Neural progenitor cell (in vitro differentiated cells): ENCODE data around the gene POU6F2. TPM values are rescaled to one million over a fixed set of nuclear protein-coding genes. Genes with fewer than 3 reads are reported as not detected.
A peak's percentile ranks its signal among the peaks of the same experiment; 100 is the strongest.

ENCODE experiments used
- DNase-seq: peaks from one replicate; pipeline ENCODE4 v3.0.0-alpha.2; 2016; ENCODE audit warnings: low spot score
- H2AFZ ChIP-seq: fragments of 200-600 bp; sonication (generic); replicated peaks from 2 replicates; pipeline ENCODE4 v1.6.1; 2016; ENCODE audit warnings: antibody characterized with exemption
- H3F3A ChIP-seq: fragments of 200-600 bp; sonication (generic); 2 replicates; pipeline ENCODE4 v1.6.1; 2016; ENCODE audit warnings: antibody characterized with exemption, low read depth
- H3K27ac ChIP-seq: fragments of 200-600 bp; sonication (generic); 2 replicates; pipeline ENCODE4 v1.5.1; 2016; ENCODE audit warnings: mild to moderate bottlenecking
- H3K27me3 ChIP-seq: fragments of 200-600 bp; sonication (generic); 2 replicates; pipeline ENCODE4 v1.6.1; 2016; ENCODE audit warnings: mild to moderate bottlenecking, moderate library complexity
- H3K36me3 ChIP-seq: fragments of 200-600 bp; sonication (generic); 2 replicates; pipeline ENCODE4 v1.5.1; 2016
- H3K4me1 ChIP-seq: fragments of 200-600 bp; sonication (generic); 2 replicates; pipeline ENCODE4 v1.6.1; 2016; ENCODE audit warnings: mixed run types
- H3K4me2 ChIP-seq: fragments of 200-600 bp; sonication (generic); 2 replicates; pipeline ENCODE4 v1.6.1; 2016
- H3K4me3 ChIP-seq: fragments of 200-600 bp; sonication (generic); 2 replicates; pipeline ENCODE4 v1.5.1; 2016
- H3K79me2 ChIP-seq: fragments of 200-600 bp; sonication (generic); 2 replicates; pipeline ENCODE4 v1.6.1; 2016; ENCODE audit warnings: low read depth
- H3K9ac ChIP-seq: fragments of 200-600 bp; sonication (generic); 2 replicates; pipeline ENCODE4 v1.6.1; 2016
- H3K9me3 ChIP-seq: fragments of 200-600 bp; sonication (generic); 2 replicates; pipeline ENCODE4 v1.5.1; 2016; ENCODE audit warnings: low read depth
- H4K20me1 ChIP-seq: fragments of 200-600 bp; sonication (generic); 2 replicates; pipeline ENCODE4 v1.6.1; 2016; ENCODE audit warnings: low read depth
- H3K27ac Mint-ChIP-seq: 3 replicates; pipeline ENCODE4 v1.8.0; 2021; ENCODE audit warnings: mixed read lengths
- H3K27me3 Mint-ChIP-seq: 2 replicates; pipeline ENCODE4 v1.8.0; 2022; ENCODE audit warnings: low read depth, mild to moderate bottlenecking, inconsistent platforms, moderate library complexity, mixed read lengths; ENCODE audit not compliant: insufficient read depth
- H3K36me3 Mint-ChIP-seq: 3 replicates; pipeline ENCODE4 v1.8.0; 2021; ENCODE audit warnings: mixed read lengths
- H3K4me1 Mint-ChIP-seq: 3 replicates; pipeline ENCODE4 v1.8.0; 2021; ENCODE audit warnings: mixed read lengths
- H3K4me3 Mint-ChIP-seq: 3 replicates; pipeline ENCODE4 v1.8.0; 2021; ENCODE audit warnings: mild to moderate bottlenecking, moderate library complexity, mixed read lengths
- H3K9me3 Mint-ChIP-seq: 3 replicates; pipeline ENCODE4 v1.8.0; 2020; ENCODE audit warnings: mixed read lengths
- EZH2 ChIP-seq: fragments of 200-600 bp; sonication (generic); IDR thresholded peaks from 2 replicates; pipeline ENCODE4 v1.6.1; 2017; ENCODE audit warnings: antibody characterized with exemption, mild to moderate bottlenecking, moderate library complexity
- EZH2phosphoT487 ChIP-seq: fragments of 200-600 bp; sonication (generic); IDR thresholded peaks from 2 replicates; pipeline ENCODE4 v1.6.1; 2017; ENCODE audit warnings: antibody characterized with exemption
- total RNA-seq: library from RNA; depleted of rRNA; stranded (reverse); fragments of >200 nt; gene quantifications from 2 replicates; pipeline ENCODE4 v1.2.3, GENCODE V29; 2015; ENCODE audit warnings: low replicate concordance
- TF ChIP-seq, protein P1 (sequence below): fragments of 200-600 bp; sonication (generic); IDR thresholded peaks from 2 replicates; pipeline ENCODE4 v1.5.1; 2017; ENCODE audit warnings: antibody characterized with exemption, mild to moderate bottlenecking

The POU6F2 gene
- total RNA-seq, 1 donor from 2014 or later: 3.4 TPM

DNA sequence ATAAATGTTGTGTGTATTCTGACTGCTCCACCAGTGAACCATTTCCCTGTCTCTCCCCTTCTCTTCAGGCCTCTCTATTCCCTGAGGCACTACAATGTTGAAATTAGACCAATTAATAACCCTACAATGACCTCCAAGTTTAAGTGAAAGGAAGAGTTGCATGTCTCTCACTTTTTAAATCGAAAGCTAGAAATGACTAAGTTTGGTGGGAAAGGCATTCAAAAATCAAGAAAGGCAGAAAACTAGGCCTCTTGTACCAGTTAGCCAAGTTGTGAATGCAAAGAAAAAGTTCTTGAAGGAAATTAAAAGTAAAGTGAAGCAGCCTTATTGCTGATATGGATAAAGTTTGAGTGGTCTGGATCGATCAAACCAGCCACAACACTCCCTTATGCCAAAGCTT is 390.2 kb downstream of the POU6F2 start:
- H3K9me3 Mint-ChIP-seq: peaks cover 4% of the 10 kb centered on the region
- no peak for TF ChIP-seq EZH2phosphoT487
- TF ChIP-seq EZH2: no peak
- TF ChIP-seq, protein P1, sequence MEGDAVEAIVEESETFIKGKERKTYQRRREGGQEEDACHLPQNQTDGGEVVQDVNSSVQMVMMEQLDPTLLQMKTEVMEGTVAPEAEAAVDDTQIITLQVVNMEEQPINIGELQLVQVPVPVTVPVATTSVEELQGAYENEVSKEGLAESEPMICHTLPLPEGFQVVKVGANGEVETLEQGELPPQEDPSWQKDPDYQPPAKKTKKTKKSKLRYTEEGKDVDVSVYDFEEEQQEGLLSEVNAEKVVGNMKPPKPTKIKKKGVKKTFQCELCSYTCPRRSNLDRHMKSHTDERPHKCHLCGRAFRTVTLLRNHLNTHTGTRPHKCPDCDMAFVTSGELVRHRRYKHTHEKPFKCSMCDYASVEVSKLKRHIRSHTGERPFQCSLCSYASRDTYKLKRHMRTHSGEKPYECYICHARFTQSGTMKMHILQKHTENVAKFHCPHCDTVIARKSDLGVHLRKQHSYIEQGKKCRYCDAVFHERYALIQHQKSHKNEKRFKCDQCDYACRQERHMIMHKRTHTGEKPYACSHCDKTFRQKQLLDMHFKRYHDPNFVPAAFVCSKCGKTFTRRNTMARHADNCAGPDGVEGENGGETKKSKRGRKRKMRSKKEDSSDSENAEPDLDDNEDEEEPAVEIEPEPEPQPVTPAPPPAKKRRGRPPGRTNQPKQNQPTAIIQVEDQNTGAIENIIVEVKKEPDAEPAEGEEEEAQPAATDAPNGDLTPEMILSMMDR: no peak
- no peak overlapping the region for H3K9ac ChIP-seq
- H3K4me2 ChIP-seq: no peak overlapping the region
- no peaks in the 10 kb centered on the region for H3K9me3 ChIP-seq
- no peak overlapping the region for H3K4me3 ChIP-seq
- no peaks in the 10 kb centered on the region for H4K20me1 ChIP-seq
- H3F3A ChIP-seq: no peaks in the 10 kb centered on the region
- H3K36me3 ChIP-seq: no peaks in the 10 kb centered on the region
- H3K27ac Mint-ChIP-seq: no peak overlapping the region
- H2AFZ ChIP-seq: no peak overlapping the region
- H3K79me2 ChIP-seq: no peaks in the 10 kb centered on the region
- no peak for DNase-seq
- H3K27me3 Mint-ChIP-seq: peaks cover 8% of the 10 kb centered on the region
- H3K36me3 Mint-ChIP-seq: peaks cover 2% of the 10 kb centered on the region
- no peaks in the 10 kb centered on the region for H3K4me1 ChIP-seq
- no peak overlapping the region for H3K27ac ChIP-seq
- no peaks in the 10 kb centered on the region for H3K27me3 ChIP-seq
- H3K4me3 Mint-ChIP-seq: no peak overlapping the region
- no peaks in the 10 kb centered on the region for H3K4me1 Mint-ChIP-seq

DNA sequence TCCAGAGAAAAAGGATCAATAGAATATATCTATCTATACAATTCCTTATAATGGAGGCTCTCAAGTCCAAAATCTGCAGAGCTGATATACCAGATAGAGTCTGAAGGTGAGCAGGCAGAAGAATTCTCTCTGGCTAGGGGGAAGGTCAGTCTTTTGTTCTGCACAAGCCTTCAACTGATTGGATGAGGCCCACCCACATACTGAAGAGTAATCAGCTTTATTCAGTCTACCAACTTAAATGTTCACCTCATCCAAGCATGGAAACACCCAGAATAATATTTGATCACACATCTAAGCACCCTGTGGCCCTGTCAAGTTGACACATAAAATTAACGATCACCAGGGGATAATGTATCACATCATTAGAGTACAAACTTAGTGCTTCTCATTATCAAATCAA is 394.7 kb downstream of the POU6F2 start:
- TF ChIP-seq, protein P1: no peak
- TF ChIP-seq EZH2phosphoT487: no peak
- no peak for TF ChIP-seq EZH2
- peaks cover 3% of the 10 kb centered on the region for H3K27me3 Mint-ChIP-seq
- H3K9ac ChIP-seq: no peak overlapping the region
- H4K20me1 ChIP-seq: no peaks in the 10 kb centered on the region
- no peak for DNase-seq
- no peaks in the 10 kb centered on the region for H3K36me3 ChIP-seq
- no peaks in the 10 kb centered on the region for H3K79me2 ChIP-seq
- H3K4me1 Mint-ChIP-seq: peaks cover 11% of the 10 kb centered on the region
- no peaks in the 10 kb centered on the region for H3F3A ChIP-seq
- H3K27me3 ChIP-seq: no peaks in the 10 kb centered on the region
- H3K27ac ChIP-seq: no peak overlapping the region
- H3K27ac Mint-ChIP-seq: no peak overlapping the region
- no peak overlapping the region for H2AFZ ChIP-seq
- no peak overlapping the region for H3K4me3 Mint-ChIP-seq
- no peaks in the 10 kb centered on the region for H3K9me3 ChIP-seq
- peaks cover 2% of the 10 kb centered on the region for H3K36me3 Mint-ChIP-seq
- no peak overlapping the region for H3K4me2 ChIP-seq
- H3K9me3 Mint-ChIP-seq: peaks cover 4% of the 10 kb centered on the region
- peaks cover 14% of the 10 kb centered on the region for H3K4me1 ChIP-seq
- H3K4me3 ChIP-seq: no peak overlapping the region

DNA sequence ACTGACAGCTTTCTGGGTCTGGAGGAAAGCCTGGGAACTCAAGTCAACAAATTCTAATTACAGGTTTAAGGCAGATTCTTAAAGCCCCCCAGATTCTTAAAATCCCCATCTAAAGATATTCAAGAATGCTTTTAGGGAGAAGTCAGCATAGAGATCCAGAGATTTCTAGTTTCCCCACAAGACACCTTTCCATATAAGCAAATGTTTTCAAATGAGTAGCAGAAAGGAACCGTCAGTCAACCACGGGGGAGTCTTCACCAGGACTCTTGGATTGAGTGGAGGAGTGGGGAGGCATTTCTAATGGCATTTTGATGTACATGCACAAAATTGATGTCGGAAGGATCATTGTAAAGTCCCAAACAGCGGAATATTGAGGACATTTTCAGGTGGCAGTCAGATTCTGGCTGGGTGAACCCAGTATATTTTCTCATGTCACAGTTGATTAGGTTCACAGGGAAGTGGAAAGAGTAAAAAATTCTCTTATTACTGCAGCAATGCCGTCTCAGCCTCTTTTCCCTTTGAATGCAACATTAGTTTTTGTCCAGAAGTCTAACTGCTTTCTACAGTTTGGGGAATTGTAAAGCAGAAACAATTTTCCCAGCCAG is 396.8 kb downstream of the POU6F2 start:
- H3K4me1 Mint-ChIP-seq: peaks cover 11% of the 10 kb centered on the region
- Histone ChIP-seq H3K9ac (no peak overlapping the region), H3K4me3 (no peak overlapping the region), H3K27ac (no peak overlapping the region), H3K4me1 (peaks cover 14% of the 10 kb centered on the region), H3K27me3 (no peaks in the 10 kb centered on the region), H3K79me2 (no peaks in the 10 kb centered on the region), H3K9me3 (no peaks in the 10 kb centered on the region), H3F3A (no peaks in the 10 kb centered on the region), H4K20me1 (no peaks in the 10 kb centered on the region), H2AFZ (no peak overlapping the region), H3K4me2 (peak overlapping the region; percentile 29), H3K36me3 (no peaks in the 10 kb centered on the region)
- H3K4me3 Mint-ChIP-seq: no peak overlapping the region
- TF ChIP-seq EZH2phosphoT487 (no peak), EZH2 (no peak)
- TF ChIP-seq, protein P1: no peak
- peaks cover 2% of the 10 kb centered on the region for H3K36me3 Mint-ChIP-seq
- H3K9me3 Mint-ChIP-seq: peaks cover 4% of the 10 kb centered on the region
- no peak overlapping the region for H3K27ac Mint-ChIP-seq
- H3K27me3 Mint-ChIP-seq: peaks cover 3% of the 10 kb centered on the region
- no peak for DNase-seq
